ENCODE data around the gene UBE2L3.

Gene UBE2L3

GRCh38 chr22:21598302-21598701, 30.8 kb downstream of the UBE2L3 start:
- no peaks in the 10 kb centered on the region for H3K27me3 ChIP-seq (ENCODE audit: low read length)
- no peak for TF ChIP-seq CTCF (IDR thresholded peaks at IDR 0.05; ENCODE audit: insufficient read depth, low read length, poor library complexity, severe bottlenecking)
- no peak for TF ChIP-seq EZH2phosphoT487 (conservative IDR thresholded peaks at IDR 0.05; ENCODE audit: low read length)
- H3K79me2 ChIP-seq (ENCODE audit: insufficient read depth, low read length): peaks cover 71% of the 10 kb centered on the region
- no peak overlapping the region for H3K9ac ChIP-seq (ENCODE audit: low read length)
- no peak overlapping the region for H3K27ac ChIP-seq (ENCODE audit: low read depth, low read length)
- H3F3A ChIP-seq (ENCODE audit: insufficient read depth): no peaks in the 10 kb centered on the region
- no peaks in the 10 kb centered on the region for H3K9me3 ChIP-seq (ENCODE audit: insufficient read depth, low read length)
- no peak overlapping the region for H2AFZ ChIP-seq (ENCODE audit: low read depth, low read length, severe bottlenecking)
- no peak overlapping the region for H3K4me2 ChIP-seq (ENCODE audit: low read depth, low read length, poor library complexity, severe bottlenecking)
- no peaks in the 10 kb centered on the region for H3K36me3 ChIP-seq (ENCODE audit: low read length)
- no peaks in the 10 kb centered on the region for H3K9me2 ChIP-seq (replicated peaks; ENCODE audit: insufficient read depth, low read length)
- H4K20me1 ChIP-seq (ENCODE audit: low read depth, low read length): no peaks in the 10 kb centered on the region
- H3K4me3 ChIP-seq (ENCODE audit: insufficient read depth, low read length, poor library complexity, severe bottlenecking): no peak overlapping the region

GRCh38 chr22:21599053-21599893, 31.8 kb downstream of the UBE2L3 start:
- H4K20me1 ChIP-seq (ENCODE audit: low read depth, low read length): no peaks in the 10 kb centered on the region
- no peaks in the 10 kb centered on the region for H3K36me3 ChIP-seq (ENCODE audit: low read length)

GRCh38 chr22:21602579-21602978, 35.1 kb downstream of the UBE2L3 start:
- no peak overlapping the region for H3K4me2 ChIP-seq (ENCODE audit: low read depth, low read length, poor library complexity, severe bottlenecking)
- H3K79me2 ChIP-seq (ENCODE audit: insufficient read depth, low read length): peaks cover 66% of the 10 kb centered on the region
- H2AFZ ChIP-seq (ENCODE audit: low read depth, low read length, severe bottlenecking): no peak overlapping the region
- no peak for TF ChIP-seq CTCF (IDR thresholded peaks at IDR 0.05; ENCODE audit: insufficient read depth, low read length, poor library complexity, severe bottlenecking)
- no peaks in the 10 kb centered on the region for H3K36me3 ChIP-seq (ENCODE audit: low read length)
- H3K9me3 ChIP-seq (ENCODE audit: insufficient read depth, low read length): no peaks in the 10 kb centered on the region
- no peak overlapping the region for H3K9ac ChIP-seq (ENCODE audit: low read length)
- no peaks in the 10 kb centered on the region for H3K9me2 ChIP-seq (replicated peaks; ENCODE audit: insufficient read depth, low read length)
- no peaks in the 10 kb centered on the region for H3K27me3 ChIP-seq (ENCODE audit: low read length)
- H3K4me3 ChIP-seq (ENCODE audit: insufficient read depth, low read length, poor library complexity, severe bottlenecking): no peak overlapping the region
- no peak overlapping the region for H3K27ac ChIP-seq (ENCODE audit: low read depth, low read length)
- H3F3A ChIP-seq (ENCODE audit: insufficient read depth): no peaks in the 10 kb centered on the region
- H4K20me1 ChIP-seq (ENCODE audit: low read depth, low read length): no peaks in the 10 kb centered on the region

More at GRCh38 chr22:21599053-21599893, 31.8 kb downstream of the UBE2L3 start:
- no peak overlapping the region for H3K9ac ChIP-seq (ENCODE audit: low read length)
- peaks cover 67% of the 10 kb centered on the region for H3K79me2 ChIP-seq (ENCODE audit: insufficient read depth, low read length)
- no peak overlapping the region for H2AFZ ChIP-seq (ENCODE audit: low read depth, low read length, severe bottlenecking)
- no peaks in the 10 kb centered on the region for H3K9me3 ChIP-seq (ENCODE audit: insufficient read depth, low read length)
- H3K4me2 ChIP-seq (ENCODE audit: low read depth, low read length, poor library complexity, severe bottlenecking): no peak overlapping the region
- no peaks in the 10 kb centered on the region for H3F3A ChIP-seq (ENCODE audit: insufficient read depth)
- TF ChIP-seq CTCF (IDR thresholded peaks at IDR 0.05; ENCODE audit: insufficient read depth, low read length, poor library complexity, severe bottlenecking) (no peak), EZH2phosphoT487 (conservative IDR thresholded peaks at IDR 0.05; ENCODE audit: low read length) (no peak)
- H3K9me2 ChIP-seq (replicated peaks; ENCODE audit: insufficient read depth, low read length): no peaks in the 10 kb centered on the region
- H3K4me3 ChIP-seq (ENCODE audit: insufficient read depth, low read length, poor library complexity, severe bottlenecking): no peak overlapping the region
- no peaks in the 10 kb centered on the region for H3K27me3 ChIP-seq (ENCODE audit: low read length)
- H3K27ac ChIP-seq (ENCODE audit: low read depth, low read length): no peak overlapping the region
